Non-pigmented ciliary epithelial cell (primary cell): ENCODE results near the gene KCNQ1.
"Not testable (repeated sequence)": the region's sequence is repeated elsewhere in the genome, so short reads cannot be mapped to it uniquely, and the experiment has no call there.

Experiments used
- DNase-seq: peaks from one replicate; pipeline ENCODE4 v3.0.0-alpha.2; 2010; ENCODE audit warnings: low read depth

The KCNQ1 gene

GRCh38 chr11:2474059-2474901 lies 29.5 kb downstream of the KCNQ1 start:
- no peak for DNase-seq

- no peak for DNase-seq
These were observed 30.5 kb downstream of the KCNQ1 start for GRCh38 chr11:2475136-2475918.

- no peak for DNase-seq
These were observed 32.4 kb downstream of the KCNQ1 start for GRCh38 chr11:2477254-2477653.

GRCh38 chr11:2477936-2478335 lies 33.1 kb downstream of the KCNQ1 start:
- DNase-seq: no peak

GRCh38 chr11:2480067-2480873 lies 35.5 kb downstream of the KCNQ1 start:
- DNase-seq: not testable (repeated sequence)

- DNase-seq: no peak
These were observed 36.0 kb downstream of the KCNQ1 start for GRCh38 chr11:2480874-2481220.

- no peak for DNase-seq
These were observed 36.4 kb downstream of the KCNQ1 start for GRCh38 chr11:2481253-2481652.

- DNase-seq: no peak
These were observed 37.4 kb downstream of the KCNQ1 start for GRCh38 chr11:2482204-2482603.

GRCh38 chr11:2482745-2483144 lies 37.9 kb downstream of the KCNQ1 start:
- DNase-seq: no peak

GRCh38 chr11:2483426-2483825 lies 38.6 kb downstream of the KCNQ1 start:
- DNase-seq: no peak

GRCh38 chr11:2484576-2485125 lies 39.8 kb downstream of the KCNQ1 start:
- no peak for DNase-seq

- DNase-seq: no peak
These were observed 43.2 kb downstream of the KCNQ1 start for GRCh38 chr11:2488004-2488403.

GRCh38 chr11:2489083-2489482 lies 44.3 kb downstream of the KCNQ1 start:
- DNase-seq: no peak

GRCh38 chr11:2497951-2498350 lies 53.1 kb downstream of the KCNQ1 start:
- not testable (repeated sequence) for DNase-seq

GRCh38 chr11:2498750-2499149 lies 53.9 kb downstream of the KCNQ1 start:
- no peak for DNase-seq

- no peak for DNase-seq
These were observed 62.5 kb downstream of the KCNQ1 start for GRCh38 chr11:2507212-2507901.

GRCh38 chr11:2507945-2508749 lies 63.3 kb downstream of the KCNQ1 start:
- DNase-seq: no peak

GRCh38 chr11:2508793-2509192 lies 64.0 kb downstream of the KCNQ1 start:
- DNase-seq: no peak

- no peak for DNase-seq
These were observed 64.7 kb downstream of the KCNQ1 start for GRCh38 chr11:2509481-2510001.

- DNase-seq: no peak
These were observed 66.0 kb downstream of the KCNQ1 start for GRCh38 chr11:2510626-2511402.
